Measurements from ENCODE around the gene OPRD1.
"Not testable (repeated sequence)": the region's sequence is repeated elsewhere in the genome, so short reads cannot be mapped to it uniquely, and the experiment has no call there.

OPRD1 gene

DNA sequence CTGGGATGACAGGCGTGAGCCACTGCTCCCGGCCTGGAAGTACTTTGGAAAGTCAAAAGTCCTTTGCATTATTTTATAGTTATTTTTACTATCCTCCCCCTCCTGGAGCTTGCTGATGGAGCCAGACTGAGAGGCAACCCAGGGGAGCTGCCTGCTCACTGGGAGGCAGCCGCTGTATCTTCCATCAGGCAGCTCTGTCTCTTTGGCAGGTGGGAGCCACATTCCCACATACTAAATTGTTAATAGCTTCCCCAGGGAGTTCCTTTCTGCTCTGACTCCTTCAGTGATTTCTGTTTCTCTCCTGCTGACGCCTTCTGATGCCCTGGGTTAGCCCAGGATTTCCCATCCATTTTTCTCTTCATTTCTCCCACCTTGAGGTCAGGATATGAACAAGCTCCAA is 4.9 kb upstream of the OPRD1 start:
- H3K27me3 ChIP-seq (ENCODE audit: control insufficient read depth, insufficient read depth, low read length), result peaks cover 9% of the 10 kb centered on the region
- H3K9ac ChIP-seq (ENCODE audit: low read length), result no peak overlapping the region
- no peak overlapping the region for H3K27ac ChIP-seq (ENCODE audit: low read depth, low read length)
- no peaks in the 10 kb centered on the region for H3K4me1 ChIP-seq (ENCODE audit: control insufficient read depth, insufficient read depth, low read length)
- H3K36me3 ChIP-seq (ENCODE audit: control insufficient read depth, insufficient read depth, low read length), result no peaks in the 10 kb centered on the region
- no peak overlapping the region for H3K4me3 ChIP-seq (ENCODE audit: low read length)

DNA sequence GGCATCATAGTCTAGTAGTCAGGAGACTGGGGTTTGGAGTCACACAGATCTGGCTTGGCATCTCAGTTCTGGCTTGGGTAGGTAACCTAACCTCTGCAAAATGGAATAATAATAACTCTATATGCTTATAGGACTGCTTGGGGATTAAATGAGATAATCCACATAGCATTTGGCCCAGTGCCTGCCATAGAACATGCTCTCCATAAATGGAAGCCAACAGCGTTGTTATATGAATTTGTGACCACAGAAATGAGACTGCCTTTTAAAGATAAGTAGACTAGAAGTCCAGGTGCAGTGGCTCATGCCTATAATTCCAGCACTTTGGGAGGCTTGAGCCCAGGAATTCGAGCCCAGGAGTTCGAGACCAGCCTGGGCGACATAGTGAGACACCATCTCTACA is 4.0 kb upstream of the OPRD1 start:
- Histone ChIP-seq H3K4me3 (ENCODE audit: low read length) (no peak overlapping the region), H3K27ac (ENCODE audit: low read depth, low read length) (no peak overlapping the region), H3K36me3 (ENCODE audit: control insufficient read depth, insufficient read depth, low read length) (no peaks in the 10 kb centered on the region), H3K9ac (ENCODE audit: low read length) (no peak overlapping the region), H3K27me3 (ENCODE audit: control insufficient read depth, insufficient read depth, low read length) (peaks cover 12% of the 10 kb centered on the region), H3K4me1 (ENCODE audit: control insufficient read depth, insufficient read depth, low read length) (no peaks in the 10 kb centered on the region)

DNA sequence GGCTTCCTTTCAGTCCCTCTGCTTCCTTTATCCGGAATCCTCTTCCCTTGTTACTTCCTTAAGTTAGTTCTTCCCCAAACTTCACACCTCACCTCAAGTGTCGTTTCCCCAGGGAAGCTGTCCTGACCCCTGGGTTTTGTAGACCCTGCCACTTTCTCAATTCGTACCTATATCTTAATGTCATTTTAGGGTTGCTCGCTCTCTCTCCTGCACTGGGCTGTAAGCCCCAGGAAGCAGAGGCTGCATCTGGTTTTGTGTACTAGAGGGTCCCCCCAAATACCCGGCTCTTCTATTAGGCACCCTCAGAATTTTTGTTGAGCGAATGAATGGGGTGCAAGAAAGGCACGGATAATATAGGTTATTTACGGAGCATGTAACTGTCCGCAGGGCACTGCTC is 603 bp upstream of the OPRD1 start:
- Histone ChIP-seq H3K36me3 (ENCODE audit: control insufficient read depth, insufficient read depth, low read length) (no peaks in the 10 kb centered on the region), H3K4me3 (ENCODE audit: low read length) (no peak overlapping the region), H3K27me3 (ENCODE audit: control insufficient read depth, insufficient read depth, low read length) (peaks cover 18% of the 10 kb centered on the region), H3K27ac (ENCODE audit: low read depth, low read length) (no peak overlapping the region), H3K9ac (ENCODE audit: low read length) (no peak overlapping the region), H3K4me1 (ENCODE audit: control insufficient read depth, insufficient read depth, low read length) (no peaks in the 10 kb centered on the region)

DNA sequence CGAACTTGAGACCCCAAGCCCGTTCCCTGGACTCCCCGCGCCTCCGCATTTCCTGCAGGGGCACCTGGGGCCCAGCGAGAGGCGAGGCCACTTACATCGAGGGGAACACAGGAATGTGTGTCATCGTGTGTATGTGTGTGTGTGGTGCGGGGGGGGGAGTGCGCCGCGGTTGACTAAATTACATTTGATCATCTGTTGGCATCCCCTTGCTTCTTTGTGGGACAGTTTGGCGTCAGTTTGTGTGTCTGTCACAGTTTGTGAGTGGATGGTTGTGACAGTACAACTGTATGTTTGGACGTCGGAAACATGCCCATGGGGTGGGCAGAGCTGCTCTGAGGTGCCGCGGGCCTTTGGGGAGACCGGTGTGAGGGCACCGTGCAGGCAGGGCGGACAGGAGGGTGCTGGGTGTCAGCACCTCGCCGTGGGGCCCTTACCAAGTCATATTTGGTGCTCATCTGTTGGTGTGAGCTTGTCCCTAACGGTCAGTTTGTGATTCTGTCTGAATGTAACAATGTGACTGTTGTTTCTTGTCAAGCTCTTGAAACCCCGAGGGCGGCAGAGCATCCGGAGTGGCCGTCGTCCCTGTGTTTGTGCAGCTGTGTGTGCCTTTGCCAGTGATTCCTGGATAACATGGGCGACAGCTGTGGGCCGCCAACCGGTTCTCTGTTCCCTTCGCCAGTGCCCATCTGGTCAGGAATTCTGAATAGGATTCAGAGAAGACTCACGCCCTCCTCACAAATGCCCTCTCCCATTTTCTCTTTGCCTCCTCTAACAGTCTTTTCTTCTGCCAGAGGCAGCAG is 899 bp downstream of the OPRD1 start:
- Histone ChIP-seq H3K36me3 (ENCODE audit: control insufficient read depth, insufficient read depth, low read length) (no peaks in the 10 kb centered on the region), H3K9ac (ENCODE audit: low read length) (no peak overlapping the region), H3K4me3 (ENCODE audit: low read length) (no peak overlapping the region), H3K27me3 (ENCODE audit: control insufficient read depth, insufficient read depth, low read length) (peaks cover 24% of the 10 kb centered on the region), H3K4me1 (ENCODE audit: control insufficient read depth, insufficient read depth, low read length) (no peaks in the 10 kb centered on the region), H3K27ac (ENCODE audit: low read depth, low read length) (no peak overlapping the region)

DNA sequence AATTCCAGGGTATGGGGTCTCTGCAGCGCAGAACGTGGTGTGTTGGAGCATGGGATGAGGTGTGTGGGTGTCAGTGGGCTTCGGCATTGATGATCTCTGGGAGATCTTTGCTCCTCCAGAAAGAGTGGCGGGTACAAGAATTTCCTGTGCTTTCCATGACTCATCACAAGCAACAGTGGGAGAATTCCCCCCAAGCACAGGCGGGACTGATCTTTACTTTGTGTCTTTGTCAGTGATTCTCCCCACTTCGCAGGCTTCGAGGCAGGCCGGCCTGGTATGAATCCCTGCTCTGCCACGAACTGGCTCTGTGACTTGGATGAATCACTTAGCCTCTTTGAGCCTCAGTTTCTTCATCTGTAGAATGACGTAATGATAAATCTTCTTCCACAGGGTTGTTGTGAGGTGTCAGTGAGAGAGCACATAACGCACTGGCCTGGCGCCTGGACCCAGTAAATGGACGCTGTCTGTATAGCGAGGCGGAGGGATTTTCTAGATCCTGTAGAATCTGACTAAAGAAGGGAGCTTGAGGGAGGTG is 2.0 kb downstream of the OPRD1 start:
- Histone ChIP-seq H3K4me3 (ENCODE audit: low read length) (no peak overlapping the region), H3K36me3 (ENCODE audit: control insufficient read depth, insufficient read depth, low read length) (no peaks in the 10 kb centered on the region), H3K9ac (ENCODE audit: low read length) (no peak overlapping the region), H3K27me3 (ENCODE audit: control insufficient read depth, insufficient read depth, low read length) (peaks cover 27% of the 10 kb centered on the region), H3K4me1 (ENCODE audit: control insufficient read depth, insufficient read depth, low read length) (no peaks in the 10 kb centered on the region), H3K27ac (ENCODE audit: low read depth, low read length) (no peak overlapping the region)

DNA sequence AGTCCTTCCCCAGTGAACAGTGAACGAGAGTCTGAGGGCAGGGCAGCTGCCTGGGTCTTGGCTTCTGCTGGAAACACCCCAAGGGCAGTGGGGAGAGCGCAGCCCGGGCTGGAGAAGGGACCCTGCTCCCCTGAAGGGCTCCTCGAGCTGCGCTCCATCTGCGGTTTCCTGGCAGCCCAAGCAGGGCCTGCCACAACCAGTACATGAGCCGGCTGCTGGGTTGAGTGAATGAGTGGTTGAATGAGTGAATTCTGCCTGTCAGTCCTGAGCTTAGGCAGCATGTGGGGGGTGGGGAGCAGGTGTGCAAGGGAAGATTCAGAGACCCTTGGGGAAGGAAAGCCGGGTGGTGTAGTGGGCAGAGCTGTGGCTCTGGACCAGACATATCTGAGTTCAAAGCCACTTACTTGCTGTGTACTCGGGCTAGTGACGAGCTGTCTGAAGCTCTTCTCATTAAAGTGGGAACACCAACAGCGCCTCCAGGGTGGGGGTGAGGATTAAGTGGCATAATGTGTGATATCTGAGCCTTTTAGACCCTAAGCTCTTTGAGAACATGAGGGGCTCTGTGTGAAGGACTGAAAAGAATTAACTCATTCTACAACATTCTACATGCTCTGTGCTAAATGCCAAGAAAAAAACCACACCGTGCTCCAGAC is 3.7 kb downstream of the OPRD1 start:
- Histone ChIP-seq H3K4me3 (ENCODE audit: low read length) (no peak overlapping the region), H3K27ac (ENCODE audit: low read depth, low read length) (no peak overlapping the region), H3K27me3 (ENCODE audit: control insufficient read depth, insufficient read depth, low read length) (peaks cover 29% of the 10 kb centered on the region), H3K4me1 (ENCODE audit: control insufficient read depth, insufficient read depth, low read length) (no peaks in the 10 kb centered on the region), H3K36me3 (ENCODE audit: control insufficient read depth, insufficient read depth, low read length) (no peaks in the 10 kb centered on the region), H3K9ac (ENCODE audit: low read length) (no peak overlapping the region)

DNA sequence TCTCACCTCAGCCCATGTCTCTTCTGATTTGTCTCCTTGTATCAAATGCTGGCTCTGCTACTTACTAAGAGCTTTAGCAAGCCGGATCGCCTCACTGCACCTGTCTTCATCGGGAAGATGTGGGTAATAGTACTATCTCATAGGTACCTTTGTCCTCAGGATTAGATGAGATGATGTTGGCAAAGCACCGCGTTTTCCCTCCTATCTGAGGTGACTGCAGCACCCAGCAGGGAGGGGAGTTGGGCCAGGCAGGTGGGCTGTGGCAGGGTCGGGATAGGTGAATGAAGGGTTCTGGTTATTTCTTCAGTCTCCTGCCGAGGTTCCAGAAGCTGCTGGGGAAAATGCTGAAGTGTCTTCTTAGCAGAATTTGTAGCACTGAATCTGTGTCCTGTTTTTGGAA is 5.2 kb downstream of the OPRD1 start:
- Histone ChIP-seq H3K36me3 (ENCODE audit: control insufficient read depth, insufficient read depth, low read length) (no peaks in the 10 kb centered on the region), H3K4me3 (ENCODE audit: low read length) (no peak overlapping the region), H3K27ac (ENCODE audit: low read depth, low read length) (no peak overlapping the region), H3K4me1 (ENCODE audit: control insufficient read depth, insufficient read depth, low read length) (no peaks in the 10 kb centered on the region), H3K9ac (ENCODE audit: low read length) (no peak overlapping the region), H3K27me3 (ENCODE audit: control insufficient read depth, insufficient read depth, low read length) (peaks cover 21% of the 10 kb centered on the region)

DNA sequence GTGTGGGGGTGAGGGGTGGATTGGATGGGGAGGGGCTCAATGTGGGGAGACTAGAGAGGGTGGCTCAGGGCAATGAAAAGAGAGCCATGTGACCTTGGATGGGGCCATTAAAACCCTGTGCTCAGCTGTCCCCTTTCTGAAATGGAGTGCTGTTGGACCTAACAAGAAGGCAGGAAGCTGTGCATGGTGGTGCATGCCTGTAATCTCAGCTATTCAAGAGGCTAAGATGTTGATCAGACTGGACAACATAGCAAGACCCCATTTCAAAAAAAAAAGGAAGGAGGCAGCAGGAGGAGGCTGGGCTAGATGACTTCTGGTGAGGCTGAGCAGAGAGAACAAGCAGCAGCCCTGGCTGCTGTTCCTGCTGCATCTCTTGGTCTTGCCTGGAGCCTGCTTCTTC is 7.0 kb downstream of the OPRD1 start:
- H3K9ac ChIP-seq (ENCODE audit: low read length), result no peak overlapping the region
- no peak overlapping the region for H3K4me3 ChIP-seq (ENCODE audit: low read length)
- H3K4me1 ChIP-seq (ENCODE audit: control insufficient read depth, insufficient read depth, low read length), result no peaks in the 10 kb centered on the region
- H3K36me3 ChIP-seq (ENCODE audit: control insufficient read depth, insufficient read depth, low read length), result no peaks in the 10 kb centered on the region
- peaks cover 14% of the 10 kb centered on the region for H3K27me3 ChIP-seq (ENCODE audit: control insufficient read depth, insufficient read depth, low read length)
- no peak overlapping the region for H3K27ac ChIP-seq (ENCODE audit: low read depth, low read length)

DNA sequence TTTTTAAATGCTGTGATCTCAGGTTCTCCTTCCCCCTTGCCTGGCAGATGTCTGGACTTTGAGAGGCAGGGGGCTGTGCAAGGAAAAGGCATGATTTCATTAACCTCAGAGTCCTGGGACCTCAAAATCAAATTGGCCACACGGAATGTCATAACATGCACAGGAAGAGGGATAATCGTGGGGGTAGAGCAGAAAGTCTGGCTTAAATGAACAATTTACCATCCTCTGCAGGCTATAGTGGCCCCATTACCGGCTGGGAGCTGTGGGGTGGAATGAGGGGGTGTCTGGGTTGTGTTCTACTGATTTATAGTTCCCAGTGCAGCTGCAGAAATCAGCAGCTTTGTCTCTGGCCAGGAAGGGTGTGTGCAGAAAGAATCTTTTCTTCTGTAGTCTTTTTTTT is 10.8 kb downstream of the OPRD1 start:
- no peak overlapping the region for H3K4me3 ChIP-seq (ENCODE audit: low read length)
- peaks cover 6% of the 10 kb centered on the region for H3K27me3 ChIP-seq (ENCODE audit: control insufficient read depth, insufficient read depth, low read length)
- no peaks in the 10 kb centered on the region for H3K36me3 ChIP-seq (ENCODE audit: control insufficient read depth, insufficient read depth, low read length)
- H3K27ac ChIP-seq (ENCODE audit: low read depth, low read length), result no peak overlapping the region
- no peaks in the 10 kb centered on the region for H3K4me1 ChIP-seq (ENCODE audit: control insufficient read depth, insufficient read depth, low read length)
- H3K9ac ChIP-seq (ENCODE audit: low read length), result no peak overlapping the region

DNA sequence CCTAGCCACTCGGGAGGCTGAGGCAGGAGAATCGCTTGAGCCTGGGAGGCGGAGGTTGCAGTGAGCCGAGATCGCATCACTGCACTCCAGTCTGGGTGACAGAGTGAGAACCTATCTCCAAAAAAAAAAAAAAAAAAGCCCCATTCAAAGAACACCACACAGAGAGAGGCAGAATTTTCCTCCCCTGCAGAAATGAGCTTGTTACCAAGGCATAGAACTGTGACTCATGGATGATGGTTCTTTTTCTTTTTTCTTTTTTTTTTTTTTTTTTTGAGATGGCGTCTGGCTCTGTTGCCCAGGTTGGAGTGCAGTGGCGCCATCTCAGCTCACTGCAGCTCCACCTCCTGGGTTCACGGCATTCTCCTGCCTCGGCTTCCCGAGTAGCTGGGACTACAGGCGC is 12.1 kb downstream of the OPRD1 start:
- not testable (repeated sequence) for H3K9ac ChIP-seq (ENCODE audit: low read length); H3K4me1 ChIP-seq (ENCODE audit: control insufficient read depth, insufficient read depth, low read length); H3K4me3 ChIP-seq (ENCODE audit: low read length); H3K36me3 ChIP-seq (ENCODE audit: control insufficient read depth, insufficient read depth, low read length); H3K27ac ChIP-seq (ENCODE audit: low read depth, low read length); H3K27me3 ChIP-seq (ENCODE audit: control insufficient read depth, insufficient read depth, low read length)

DNA sequence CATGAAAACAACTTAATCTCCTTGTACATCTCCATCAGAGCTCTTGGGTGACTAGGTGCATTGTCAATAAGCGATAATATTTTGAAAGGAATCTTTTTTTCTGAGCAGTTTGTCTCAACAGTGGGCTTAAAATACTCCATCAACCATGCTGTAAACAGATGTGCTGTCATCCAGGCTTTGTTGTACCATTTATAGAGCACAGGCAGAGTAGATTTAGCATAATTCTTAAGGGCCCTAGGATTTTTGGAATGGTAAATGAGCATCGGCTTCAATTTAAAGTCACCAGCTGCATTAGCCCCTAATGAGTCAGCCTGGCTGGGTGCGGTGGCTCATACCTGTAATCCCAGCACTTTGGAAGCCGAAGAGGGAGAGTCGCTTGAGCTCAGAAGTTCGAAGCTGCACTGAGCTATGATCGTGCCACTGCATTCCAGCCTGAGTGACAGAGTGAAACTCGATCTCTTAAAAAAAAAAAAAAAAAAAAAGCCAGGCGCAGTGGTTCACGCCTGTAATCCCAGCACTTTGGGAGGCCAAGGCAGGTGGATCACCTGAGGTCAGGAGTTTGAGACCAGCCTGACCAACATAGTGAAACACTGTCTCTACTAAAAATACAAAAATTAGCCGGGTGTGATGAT is 16.4 kb downstream of the OPRD1 start:
- H3K27ac ChIP-seq (ENCODE audit: low read depth, low read length); H3K9ac ChIP-seq (ENCODE audit: low read length); H3K4me3 ChIP-seq (ENCODE audit: low read length); H3K4me1 ChIP-seq (ENCODE audit: control insufficient read depth, insufficient read depth, low read length); H3K36me3 ChIP-seq (ENCODE audit: control insufficient read depth, insufficient read depth, low read length); H3K27me3 ChIP-seq (ENCODE audit: control insufficient read depth, insufficient read depth, low read length): not testable (repeated sequence)

DNA sequence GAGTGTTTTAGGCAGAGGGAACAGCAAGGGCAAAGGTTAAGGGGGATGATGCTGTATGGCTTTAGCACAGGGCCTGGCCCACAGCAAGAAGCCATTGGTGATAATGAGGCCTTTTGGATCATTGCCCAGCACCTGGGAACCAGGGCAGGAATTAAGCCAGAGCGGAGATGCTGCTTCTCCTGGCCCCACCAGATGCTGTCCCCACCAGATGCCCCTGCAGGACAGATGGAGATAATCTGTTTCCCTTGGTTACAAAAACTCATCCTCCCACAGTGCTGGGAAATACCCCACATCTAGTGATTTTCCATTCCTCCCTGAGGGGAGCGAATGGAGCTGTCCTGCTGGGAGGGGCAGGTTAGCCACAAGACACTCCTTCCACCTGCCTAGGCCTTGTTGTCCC is 18.8 kb downstream of the OPRD1 start:
- H3K36me3 ChIP-seq (ENCODE audit: control insufficient read depth, insufficient read depth, low read length), result no peaks in the 10 kb centered on the region
- no peak overlapping the region for H3K27ac ChIP-seq (ENCODE audit: low read depth, low read length)
- H3K9ac ChIP-seq (ENCODE audit: low read length), result no peak overlapping the region
- H3K27me3 ChIP-seq (ENCODE audit: control insufficient read depth, insufficient read depth, low read length), result no peaks in the 10 kb centered on the region
- H3K4me1 ChIP-seq (ENCODE audit: control insufficient read depth, insufficient read depth, low read length), result no peaks in the 10 kb centered on the region
- no peak overlapping the region for H3K4me3 ChIP-seq (ENCODE audit: low read length)
